Heart left ventricle (tissue), 16 donors: ENCODE measurements around the gene CCDC201. TPM values are rescaled to one million over a fixed set of nuclear protein-coding genes. Genes with fewer than 3 reads are reported as not detected.

Experiments
- ATAC-seq, 4 donors: fragments of 200-7000 bp; cut with Tn5 transposase; one replicate each; pipeline ENCODE4 v1.9.1; 2020 to 2022; ENCODE audit warnings: moderate library complexity in 4 of 4, mild to moderate bottlenecking in 3 of 4, moderate number of reproducible peaks in 1 of 4
- DNase-seq, 5 donors: peaks; one replicate each; pipeline ENCODE4 v3.0.0-alpha.2; 2020
- H3K27ac ChIP-seq, 12 donors: fragments of 200-600 bp; sonication (generic) in 4 of 12; one replicate each; pipeline versions ENCODE4 v1.5.0 to v1.8.0; 2016 to 2022; ENCODE audit warnings: mild to moderate bottlenecking in 2 of 12
- H3K27me3 ChIP-seq, 9 donors: fragments of 200-600 bp; sonication (generic) in 2 of 9; one replicate each; pipeline versions ENCODE4 v1.5.1 to v1.8.0; 2016 to 2022; ENCODE audit warnings: mild to moderate bottlenecking in 3 of 9
- H3K36me3 ChIP-seq, 9 donors: fragments of 200-600 bp; sonication (generic) in 2 of 9; one replicate each; pipeline versions ENCODE4 v1.5.0 to v1.8.0; 2018 to 2022; ENCODE audit warnings: mild to moderate bottlenecking in 2 of 9
- H3K4me1 ChIP-seq, 12 donors: fragments of 200-600 bp; sonication (generic) in 4 of 12; one replicate each; pipeline versions ENCODE4 v1.5.0 to v1.8.0; 2016 to 2022; ENCODE audit warnings: mild to moderate bottlenecking in 3 of 12
- H3K4me3 ChIP-seq, 12 donors: fragments of 200-600 bp; sonication (generic) in 4 of 12; one replicate each; pipeline versions ENCODE4 v1.5.0 to v1.8.0; 2017 to 2022; ENCODE audit warnings: mild to moderate bottlenecking in 9 of 12, moderate library complexity in 4 of 12
- H3K9me3 ChIP-seq, 12 donors: fragments of 200-600 bp; sonication (generic) in 4 of 12; one replicate each; pipeline versions ENCODE4 v1.5.0 to v1.8.0; 2016 to 2022; ENCODE audit warnings: mild to moderate bottlenecking in 1 of 12
- POLR2A ChIP-seq, 2 donors: fragments of 450-650 bp; IDR thresholded peaks; one replicate each; pipeline ENCODE4 v1.6.1; 2017; ENCODE audit warnings: antibody characterized with exemption in 2 of 2, mild to moderate bottlenecking in 2 of 2, moderate library complexity in 2 of 2
- whole genome bisulfite sequencing, 4 donors: extraction: QIAGEN DNeasy Blood & Tissue Kit in 2 of 4; methylation state at CpG; one replicate each; pipeline versions ENCODE4 v1.1.5 to v1.1.7; 2013 to 2018; 5-methylcytosine and 5-hydroxymethylcytosine counted together
- intact Hi-C, 10 donors: fragments of 100-400 bp; cut with DNase I; formaldehyde crosslinking; loops; one replicate each; pipeline versions ENCODE4 v1.11.1 to v1.14.2; 2022
- polyA plus RNA-seq, 2 donors: library from polyadenylated mRNA; stranded (reverse); fragments of 200-250 nt; gene quantifications; one replicate each; pipeline ENCODE4 v1.2.3, GENCODE V29; 2013
- total RNA-seq, 9 donors: library from RNA; depleted of rRNA in 2 of 9; stranded (reverse); fragments of >200 nt in 2 of 9; fragmentation: NEBNext Ultra II Directional in 3 of 9; extraction: Animal tissue kit (Norgen Biotek cat#: 25700) in 3 of 9; gene quantifications; one replicate each; pipeline versions ENCODE4 v1.1.0 to v1.2.4, GENCODE V29; 2016 to 2023
- TF ChIP-seq, protein P1 (sequence below), 12 donors: fragments of 200-600 bp; sonication (generic) in 4 of 12; IDR thresholded peaks; one replicate each; pipeline versions ENCODE4 v1.5.0 to v1.8.0; 2018 to 2022; ENCODE audit warnings: antibody characterized with exemption in 12 of 12, mild to moderate bottlenecking in 5 of 12
- donor health status: ischemic (EF 13 %, LVEDD 7.1; RV severe dilation, severe dysfunction).
- donor health status: healthy with polysubstance abuse.
- donor health status: DM: no; HTN: yes; CAD: no.
- donor health status: DM: no; HTN: no; CAD: no.
- donor health status: ischemic (EF 25% LVEDD 6.9; RV normal size, moderate dysfunction).
- donor health status: ischemic (EF 25% LVEDD 5.7; RV mildly dilated, moderate dysfunction).
- donor health status: healthy.
- donor health status: DM: yes; HTN: yes; CAD: no.
- donor health status: ischemic (EF 35%, LVEDD 5.7; RV mildly dilated, moderate dysfunction).
- donor health status: nonischemic (EF 11% LVEDD 7.7; RV severe dilation, severe dysfunction).
- donor health status: DM: yes; HTN: yes; CAD: no.
- donor health status: PGD.
- donor health status: ischemic (EF 29% LVEDD 5.4; RV normal size, mild dysfunction).
- donor health status: nonischemic (EF 23%, LVEDD 6.1; RV moderate dilation, normal function).

The CCDC201 gene
- total and polyA plus RNA-seq, 11 donors: not detected

DNA sequence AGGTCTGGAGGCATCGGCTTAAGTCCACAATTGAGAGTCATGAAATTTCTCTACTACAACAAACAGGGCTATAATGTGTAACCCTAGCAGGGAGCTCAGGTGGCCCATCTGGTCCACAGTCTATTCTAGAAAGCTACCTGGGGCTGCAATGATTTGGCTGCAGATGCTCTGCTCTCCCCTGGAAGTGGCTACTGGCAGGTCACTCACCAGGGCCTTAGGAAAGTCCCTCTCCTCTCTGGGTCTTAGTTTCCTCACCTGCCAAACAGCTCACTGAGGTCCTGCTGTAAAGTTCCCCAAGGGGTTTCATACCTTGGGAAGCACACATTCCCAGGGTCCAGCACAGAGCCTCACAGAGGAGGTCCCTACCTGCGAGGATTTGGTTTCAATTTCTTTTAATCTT is 45.7 kb upstream of the CCDC201 start:
- WGBS, 4 donors: 81 to 86% (median 85%) methylated on average over 2 of the region's 2 CpGs
- TF ChIP-seq, protein P1, sequence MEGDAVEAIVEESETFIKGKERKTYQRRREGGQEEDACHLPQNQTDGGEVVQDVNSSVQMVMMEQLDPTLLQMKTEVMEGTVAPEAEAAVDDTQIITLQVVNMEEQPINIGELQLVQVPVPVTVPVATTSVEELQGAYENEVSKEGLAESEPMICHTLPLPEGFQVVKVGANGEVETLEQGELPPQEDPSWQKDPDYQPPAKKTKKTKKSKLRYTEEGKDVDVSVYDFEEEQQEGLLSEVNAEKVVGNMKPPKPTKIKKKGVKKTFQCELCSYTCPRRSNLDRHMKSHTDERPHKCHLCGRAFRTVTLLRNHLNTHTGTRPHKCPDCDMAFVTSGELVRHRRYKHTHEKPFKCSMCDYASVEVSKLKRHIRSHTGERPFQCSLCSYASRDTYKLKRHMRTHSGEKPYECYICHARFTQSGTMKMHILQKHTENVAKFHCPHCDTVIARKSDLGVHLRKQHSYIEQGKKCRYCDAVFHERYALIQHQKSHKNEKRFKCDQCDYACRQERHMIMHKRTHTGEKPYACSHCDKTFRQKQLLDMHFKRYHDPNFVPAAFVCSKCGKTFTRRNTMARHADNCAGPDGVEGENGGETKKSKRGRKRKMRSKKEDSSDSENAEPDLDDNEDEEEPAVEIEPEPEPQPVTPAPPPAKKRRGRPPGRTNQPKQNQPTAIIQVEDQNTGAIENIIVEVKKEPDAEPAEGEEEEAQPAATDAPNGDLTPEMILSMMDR (IDR thresholded peaks at IDR 0.05): no peak
- no peak for TF ChIP-seq POLR2A (IDR thresholded peaks at IDR 0.05)
- Histone ChIP-seq H3K36me3 (peaks cover 0 to 37% (median 17%) of the 10 kb centered on the region in 9 donors), H3K9me3 (no peaks in the 10 kb centered on the region), H3K27me3 (peaks cover 0 to 53% (median 0%) of the 10 kb centered on the region in 9 donors), H3K27ac (peak overlapping the region in 1 of 12 donors; percentile 27), H3K4me1 (peaks cover 0 to 49% (median 22%) of the 10 kb centered on the region in 12 donors), H3K4me3 (peak overlapping the region in 10 of 12 donors; percentile 1 to 72 (median 60))
- DNase-seq (no peak), ATAC-seq (no peak)
- intact Hi-C loops: loop anchor here in 4 of 10 donors (5.0 to 10.0 kb wide), 3 partner anchors 1169 to 1339 kb away; no protein-coding TSS in a partner anchor

DNA sequence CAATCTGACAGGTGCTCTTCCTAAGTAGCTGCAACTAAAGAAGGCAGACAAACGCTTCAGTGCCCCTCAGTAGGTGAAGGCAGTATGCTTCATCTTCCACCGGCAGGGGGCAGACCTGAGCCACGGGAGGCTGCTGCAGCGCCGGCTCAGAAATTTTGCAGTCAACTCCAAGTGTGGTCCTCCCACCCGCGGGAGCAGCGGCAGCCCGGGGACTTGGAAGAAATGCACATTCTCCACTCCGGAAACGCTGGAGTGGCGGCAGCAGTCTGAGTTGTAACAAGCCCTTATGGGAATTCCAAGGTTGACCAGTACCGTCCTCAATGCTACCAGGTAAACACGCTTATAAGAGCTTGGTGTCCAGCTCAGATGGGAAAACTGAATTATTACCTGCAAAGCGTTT is 44.8 kb upstream of the CCDC201 start:
- H3K27ac ChIP-seq: peak overlapping the region in 1 of 12 donors; percentile 27
- no peaks in the 10 kb centered on the region for H3K9me3 ChIP-seq
- TF ChIP-seq, protein P1 (IDR thresholded peaks at IDR 0.05): peak; percentile 83 to 98 (median 96)
- no peak for TF ChIP-seq POLR2A (IDR thresholded peaks at IDR 0.05)
- peaks cover 0 to 48% (median 0%) of the 10 kb centered on the region in 9 donors for H3K27me3 ChIP-seq
- H3K4me1 ChIP-seq: peaks cover 0 to 44% (median 20%) of the 10 kb centered on the region in 12 donors
- WGBS, 4 donors: 6 to 11% (median 8%) methylated on average over 15 of the region's 15 CpGs
- peak; percentile 79 to 91 (median 83) for DNase-seq
- H3K4me3 ChIP-seq: peak overlapping the region in 9 of 12 donors; percentile 1 to 72 (median 61)
- intact Hi-C loops: loop anchor here in 6 of 10 donors (1.0 to 10.0 kb wide), 6 partner anchors 435 to 1340 kb away; no protein-coding TSS in a partner anchor
- peaks cover 0 to 46% (median 24%) of the 10 kb centered on the region in 9 donors for H3K36me3 ChIP-seq
- ATAC-seq: peak; percentile 27 to 58 (median 50)

DNA sequence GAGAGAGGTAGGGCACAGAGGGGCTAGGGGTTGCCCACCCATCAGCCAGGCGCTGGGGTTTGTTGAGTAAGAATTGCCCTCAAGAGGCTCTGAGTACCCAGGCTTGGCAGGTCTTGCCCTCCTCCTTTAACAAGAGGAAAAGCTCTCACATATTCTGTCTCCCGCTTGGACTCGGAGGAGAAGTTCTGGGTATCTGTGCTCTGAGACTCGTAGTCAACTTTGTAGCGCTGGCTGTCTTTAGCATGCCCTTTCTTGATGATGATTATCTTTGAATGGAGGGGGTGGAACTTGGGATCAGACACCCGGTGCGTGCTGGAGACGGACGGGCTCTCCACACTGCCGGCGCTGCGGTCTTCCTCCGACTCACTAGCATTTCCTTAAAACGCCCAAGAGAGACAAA is 44.2 kb upstream of the CCDC201 start:
- peaks cover 0 to 52% (median 29%) of the 10 kb centered on the region in 9 donors for H3K36me3 ChIP-seq
- H3K4me3 ChIP-seq: peak overlapping the region in 3 of 12 donors; percentile 59 to 72 (median 61)
- no peak overlapping the region for H3K27ac ChIP-seq
- ATAC-seq (no peak), DNase-seq (no peak)
- WGBS, 4 donors: 76 to 87% (median 81%) methylated on average over 14 of the region's 14 CpGs
- TF ChIP-seq POLR2A (IDR thresholded peaks at IDR 0.05): no peak
- TF ChIP-seq, protein P1 (IDR thresholded peaks at IDR 0.05): no peak
- intact Hi-C loops: loop anchor here in 6 of 10 donors (1.0 to 10.0 kb wide), 6 partner anchors 436 to 1340 kb away; no protein-coding TSS in a partner anchor
- peaks cover 0 to 43% (median 16%) of the 10 kb centered on the region in 12 donors for H3K4me1 ChIP-seq
- peaks cover 0 to 43% (median 0%) of the 10 kb centered on the region in 9 donors for H3K27me3 ChIP-seq
- H3K9me3 ChIP-seq: no peaks in the 10 kb centered on the region

DNA sequence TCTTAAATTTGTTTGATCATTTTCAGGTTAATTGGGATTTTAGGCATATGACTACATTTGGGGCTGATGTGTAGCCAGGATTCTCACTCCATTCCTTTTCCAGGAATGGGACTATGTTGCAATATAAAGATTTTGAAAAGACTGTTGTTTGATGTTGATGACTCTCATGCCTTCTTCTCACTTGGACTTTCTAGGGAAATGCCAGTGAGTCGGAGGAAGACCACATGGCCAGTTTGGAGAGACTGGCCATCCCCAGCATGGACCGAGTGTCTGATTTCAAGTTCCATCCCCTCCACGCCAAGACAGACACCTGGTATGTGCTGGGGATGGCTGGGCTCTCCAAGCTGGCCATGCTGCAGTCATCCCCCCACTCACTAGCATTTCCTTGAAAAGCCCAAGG is 42.7 kb upstream of the CCDC201 start:
- DNase-seq: no peak
- Histone ChIP-seq H3K4me1 (peaks cover 0 to 32% (median 5%) of the 10 kb centered on the region in 12 donors), H3K9me3 (no peaks in the 10 kb centered on the region), H3K27ac (no peak overlapping the region), H3K4me3 (no peak overlapping the region), H3K36me3 (peaks cover 0 to 56% (median 29%) of the 10 kb centered on the region in 9 donors), H3K27me3 (peaks cover 0 to 29% (median 0%) of the 10 kb centered on the region in 9 donors)
- intact Hi-C loops: loop anchor here in 5 of 10 donors (2.0 to 10.0 kb wide), 5 partner anchors 437 to 1342 kb away; no protein-coding TSS in a partner anchor
- ATAC-seq: no peak
- 85 to 94% (median 91%) methylated on average over 3 of the region's 3 CpGs for WGBS, 4 donors
- TF ChIP-seq, protein P1 (IDR thresholded peaks at IDR 0.05): no peak
- TF ChIP-seq POLR2A (IDR thresholded peaks at IDR 0.05): no peak
